SU-DHL-6 (cell line): ENCODE data around the gene PCYT1B.
A peak's percentile ranks its signal among the peaks of the same experiment; 100 is the strongest.

Experiments used
- EZH2phosphoT487 ChIP-seq: fragments of 200-600 bp; sonication (generic), shearing (Covaris generic); conservative IDR thresholded peaks from 2 replicates; pipeline ENCODE4 v1.6.1; 2018; ENCODE audit warnings: mild to moderate bottlenecking, antibody characterized with exemption, low read length, moderate library complexity, mixed read lengths
- TF ChIP-seq, protein P1 (sequence below): fragments of 200-600 bp; sonication (generic); IDR thresholded peaks from one replicate; pipeline ENCODE4 v1.5.1; 2017; ENCODE audit warnings: antibody characterized with exemption, mild to moderate bottlenecking, low read length, moderate library complexity; ENCODE audit not compliant: insufficient read depth, poor library complexity, severe bottlenecking

DNA sequence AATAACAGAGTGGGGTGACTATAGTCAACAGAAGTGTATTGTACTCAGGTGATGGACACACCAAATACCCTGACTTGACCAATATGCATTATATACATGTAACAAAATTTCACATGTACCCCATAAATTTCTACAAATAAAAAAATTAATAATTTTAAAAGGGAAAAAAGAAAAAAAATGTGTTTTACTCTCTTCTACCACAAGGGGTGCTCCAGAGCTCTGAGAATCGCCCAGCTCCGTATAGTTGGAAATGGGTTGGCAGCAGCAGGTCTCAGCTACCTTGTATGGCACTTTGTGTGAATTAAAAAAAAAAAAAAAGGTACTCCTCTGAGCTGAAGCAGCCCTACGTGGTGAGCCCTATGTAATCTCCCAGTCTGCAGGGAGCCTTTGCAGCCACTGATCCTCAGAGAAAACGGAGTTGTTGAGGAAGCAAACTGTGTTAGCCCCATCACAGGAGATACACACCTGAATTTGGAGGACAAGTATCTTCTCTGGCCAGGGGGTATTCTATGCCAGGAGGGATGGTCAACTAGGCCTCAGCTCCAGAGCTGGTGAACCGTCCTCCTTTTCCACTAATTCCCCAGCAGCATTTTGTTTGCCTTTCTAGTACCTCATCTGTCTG is 29.4 kb upstream of the PCYT1B start:
- TF ChIP-seq, protein P1, sequence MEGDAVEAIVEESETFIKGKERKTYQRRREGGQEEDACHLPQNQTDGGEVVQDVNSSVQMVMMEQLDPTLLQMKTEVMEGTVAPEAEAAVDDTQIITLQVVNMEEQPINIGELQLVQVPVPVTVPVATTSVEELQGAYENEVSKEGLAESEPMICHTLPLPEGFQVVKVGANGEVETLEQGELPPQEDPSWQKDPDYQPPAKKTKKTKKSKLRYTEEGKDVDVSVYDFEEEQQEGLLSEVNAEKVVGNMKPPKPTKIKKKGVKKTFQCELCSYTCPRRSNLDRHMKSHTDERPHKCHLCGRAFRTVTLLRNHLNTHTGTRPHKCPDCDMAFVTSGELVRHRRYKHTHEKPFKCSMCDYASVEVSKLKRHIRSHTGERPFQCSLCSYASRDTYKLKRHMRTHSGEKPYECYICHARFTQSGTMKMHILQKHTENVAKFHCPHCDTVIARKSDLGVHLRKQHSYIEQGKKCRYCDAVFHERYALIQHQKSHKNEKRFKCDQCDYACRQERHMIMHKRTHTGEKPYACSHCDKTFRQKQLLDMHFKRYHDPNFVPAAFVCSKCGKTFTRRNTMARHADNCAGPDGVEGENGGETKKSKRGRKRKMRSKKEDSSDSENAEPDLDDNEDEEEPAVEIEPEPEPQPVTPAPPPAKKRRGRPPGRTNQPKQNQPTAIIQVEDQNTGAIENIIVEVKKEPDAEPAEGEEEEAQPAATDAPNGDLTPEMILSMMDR: peak; percentile 16
- no peak for TF ChIP-seq EZH2phosphoT487
